GM12892 (cell line): ENCODE results near the gene ABI3BP.

Experiments
- DNase-seq: peaks from one replicate; pipeline ENCODE4 v3.0.0; 2011; ENCODE audit not compliant: insufficient read length
- FAIRE-seq: peaks from 2 replicates; lab custom pipeline; 2011; peaks lifted over from hg19 to GRCh38; lab: Jason Lieb, UNC
- POLR2A ChIP-seq: IDR thresholded peaks from 2 replicates; pipeline ENCODE4 v1.6.1; 2011; ENCODE audit warnings: low read depth, low read length, control low read depth
- POLR2AphosphoS5 ChIP-seq: IDR thresholded peaks from 2 replicates; pipeline ENCODE4 v1.6.1; 2011; ENCODE audit warnings: low read depth, low read length, control low read depth
- TAF1 ChIP-seq: IDR thresholded peaks from 2 replicates; pipeline ENCODE4 v1.6.1; 2011; ENCODE audit warnings: low read depth, mild to moderate bottlenecking, control low read depth, low read length, borderline replicate concordance

ABI3BP gene

GRCh38 chr3:100775669-100776068, 217.6 kb downstream of the ABI3BP start:
- FAIRE-seq, result no peak
- DNase-seq, result no peak

DNA sequence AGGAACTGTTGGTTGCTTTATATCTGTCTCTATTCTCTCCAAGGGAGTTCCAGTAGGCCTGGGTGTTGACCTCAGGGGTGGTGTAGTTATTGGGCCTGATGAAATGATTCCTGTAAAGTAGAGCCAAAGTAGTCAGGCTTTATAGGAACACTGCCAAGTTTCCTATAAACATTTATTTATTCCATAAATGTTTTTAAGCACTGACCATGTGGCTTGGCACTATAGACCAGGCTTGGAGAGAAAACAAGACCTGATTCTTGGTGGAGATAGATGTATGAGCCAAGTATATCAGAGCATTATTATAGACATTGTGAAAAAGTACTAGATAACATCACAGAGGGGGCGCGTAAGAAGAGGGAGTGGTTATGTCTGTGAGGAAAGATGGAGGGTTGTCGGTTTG, 218.0 kb downstream of the ABI3BP start:
- DNase-seq (no peak), FAIRE-seq (no peak)
- TF ChIP-seq TAF1, result no peak

More at GRCh38 chr3:100775669-100776068, 217.6 kb downstream of the ABI3BP start:
- TF ChIP-seq TAF1 (no peak), POLR2A (no peak), POLR2AphosphoS5 (no peak)

DNA sequence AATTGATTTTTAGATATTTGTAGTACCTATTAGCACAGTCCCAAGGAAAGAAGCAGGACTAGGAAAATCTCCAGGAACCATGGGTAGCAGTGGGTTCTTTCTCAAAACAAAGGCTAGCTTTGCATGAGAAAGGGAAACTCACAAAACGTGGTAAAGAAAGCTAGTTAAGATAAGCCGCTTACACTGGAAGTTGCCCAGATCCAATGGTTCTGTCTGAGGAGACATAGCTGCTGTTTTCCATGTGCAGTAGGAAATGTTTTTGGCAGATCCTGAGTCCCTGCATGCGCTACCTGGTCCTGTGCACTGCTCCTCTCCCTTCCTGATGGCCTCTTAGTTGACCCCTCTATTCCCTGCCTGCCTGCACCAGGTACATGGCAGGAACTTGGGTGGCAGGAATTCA, 223.5 kb downstream of the ABI3BP start:
- no peak for DNase-seq
- no peak for FAIRE-seq
- TF ChIP-seq POLR2A (no peak), POLR2AphosphoS5 (no peak), TAF1 (no peak)

DNA sequence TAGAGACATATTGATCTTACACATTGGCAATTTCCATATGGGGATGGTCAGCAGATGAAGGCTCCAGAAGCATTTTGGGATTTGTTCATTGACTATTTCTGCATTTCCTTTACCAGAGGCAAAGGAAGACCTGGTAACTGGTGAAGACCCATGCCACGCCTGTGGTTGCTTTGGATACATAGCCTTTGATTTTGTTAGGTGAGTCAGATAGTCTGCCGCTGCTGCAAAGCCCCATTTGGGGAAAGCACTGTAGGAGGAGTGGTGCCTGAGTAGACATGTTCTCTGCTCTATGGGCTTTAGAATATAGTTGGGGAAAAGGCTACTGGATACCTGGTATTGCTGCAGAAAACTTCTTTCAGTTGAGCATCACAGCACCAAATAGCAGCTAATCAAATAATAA, 227.2 kb downstream of the ABI3BP start:
- DNase-seq, result no peak
- no peak for FAIRE-seq
- TF ChIP-seq POLR2A (no peak), POLR2AphosphoS5 (no peak), TAF1 (no peak)

GRCh38 chr3:100765437-100765975, 227.7 kb downstream of the ABI3BP start:
- TF ChIP-seq POLR2A, result no peak
- TF ChIP-seq TAF1, result no peak
- no peak for TF ChIP-seq POLR2AphosphoS5
- FAIRE-seq, result no peak
- no peak for DNase-seq

DNA sequence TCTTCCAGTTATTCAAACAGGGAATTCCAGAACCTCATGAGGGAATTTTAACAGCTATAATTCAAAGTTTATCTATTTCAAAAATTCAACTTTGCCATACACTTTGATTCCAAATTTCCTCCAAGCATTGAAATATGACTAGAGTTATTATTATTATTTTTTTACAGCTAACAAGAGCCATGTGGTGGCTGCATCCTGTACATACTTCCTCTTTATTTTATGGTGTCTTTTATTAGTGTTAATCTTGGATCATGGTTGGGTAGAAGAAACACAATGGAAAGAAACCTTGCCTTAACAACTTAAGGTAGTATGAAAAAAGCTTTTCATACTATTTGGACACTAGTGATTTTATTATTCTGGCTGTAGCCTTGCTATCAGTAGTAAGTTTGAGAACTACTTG, 231.3 kb downstream of the ABI3BP start:
- FAIRE-seq (no peak), DNase-seq (no peak)
- TF ChIP-seq POLR2AphosphoS5 (no peak), POLR2A (no peak), TAF1 (no peak)

- peak; percentile 6 for DNase-seq
- TF ChIP-seq POLR2AphosphoS5, result no peak
- no peak for TF ChIP-seq POLR2A
- no peak for FAIRE-seq
Observed at GRCh38 chr3:100761211-100761942, 231.8 kb downstream of the ABI3BP start.

- TF ChIP-seq POLR2AphosphoS5 (no peak), TAF1 (no peak), POLR2A (no peak)
- DNase-seq (no peak), FAIRE-seq (no peak)
Observed at GRCh38 chr3:100760377-100760776, 232.8 kb downstream of the ABI3BP start.

GRCh38 chr3:100759950-100760349, 233.3 kb downstream of the ABI3BP start:
- TF ChIP-seq POLR2A, result no peak
- TF ChIP-seq POLR2AphosphoS5, result no peak
- TF ChIP-seq TAF1, result no peak
- DNase-seq (no peak), FAIRE-seq (no peak)

DNA sequence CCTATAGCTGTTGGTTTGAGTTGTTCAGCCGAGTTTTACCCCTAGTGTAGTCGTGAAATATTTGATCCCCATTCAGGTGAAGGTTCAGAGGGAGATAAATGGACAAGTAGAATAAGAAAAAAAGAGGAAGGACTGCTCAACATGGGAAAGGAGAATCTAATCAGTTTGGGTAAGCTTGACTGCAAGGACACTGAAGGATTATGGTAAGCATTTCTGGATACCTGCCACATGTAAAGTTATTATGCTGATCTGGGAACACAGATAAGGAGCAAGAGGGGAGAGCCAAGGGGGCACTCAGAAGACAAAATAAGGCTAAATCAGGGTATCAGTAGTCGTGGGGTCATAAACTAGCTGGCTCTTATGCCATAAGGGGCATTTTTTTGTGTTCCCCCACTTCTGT, 234.1 kb downstream of the ABI3BP start:
- TF ChIP-seq POLR2AphosphoS5 (no peak), POLR2A (no peak), TAF1 (no peak)
- DNase-seq (no peak), FAIRE-seq (no peak)

- DNase-seq, result no peak
- FAIRE-seq, result no peak
- no peak for TF ChIP-seq TAF1
- TF ChIP-seq POLR2A, result no peak
- TF ChIP-seq POLR2AphosphoS5, result no peak
Observed at GRCh38 chr3:100756441-100756840, 236.8 kb downstream of the ABI3BP start.

GRCh38 chr3:100754563-100755334, 238.5 kb downstream of the ABI3BP start:
- FAIRE-seq, result no peak
- DNase-seq, result no peak
- TF ChIP-seq POLR2A (no peak), POLR2AphosphoS5 (no peak), TAF1 (no peak)
